CD4-positive, CD25-positive, alpha-beta regulatory T cell (primary cell): Measurements from ENCODE around the gene GINS1. TPM values are rescaled to one million over a fixed set of nuclear protein-coding genes. Genes with fewer than 3 reads are reported as not detected.
"Not testable (repeated sequence)": the region's sequence is repeated elsewhere in the genome, so short reads cannot be mapped to it uniquely, and the experiment has no call there.

ENCODE experiments used
- ATAC-seq, 2 donors: fragments of 150-1000 bp; cut with Tn5 transposase; one replicate each; pipeline ENCODE4 v1.10.0; 2021; ENCODE audit warnings: low read depth in 2 of 2, moderate number of reproducible peaks in 2 of 2, moderate library complexity in 1 of 2
- DNase-seq, 3 donors: peaks; one replicate each; pipeline versions ENCODE4 v3.0.0 to v3.0.0-alpha.2; 2012 to 2022; ENCODE audit warnings: mixed read lengths in 1 of 3
- H3K27ac ChIP-seq: one replicate; pipeline ENCODE4 v1.7.0; 2013; ENCODE audit warnings: mild to moderate bottlenecking, low read length; ENCODE audit not compliant: insufficient read depth, poor library complexity, severe bottlenecking
- H3K27me3 ChIP-seq: one replicate; pipeline ENCODE4 v1.7.0; 2013; ENCODE audit warnings: low read length; ENCODE audit not compliant: control insufficient read depth, insufficient read depth
- H3K36me3 ChIP-seq: one replicate; pipeline ENCODE4 v1.7.0; 2013; ENCODE audit warnings: mild to moderate bottlenecking, low read length, moderate library complexity; ENCODE audit not compliant: control insufficient read depth, insufficient read depth
- H3K4me1 ChIP-seq: 2 replicates; pipeline ENCODE4 v1.7.0; 2013; ENCODE audit warnings: mild to moderate bottlenecking, low read length; ENCODE audit not compliant: insufficient read depth, control insufficient read depth, poor library complexity, severe bottlenecking
- H3K4me3 ChIP-seq: one replicate; pipeline ENCODE4 v1.7.0; 2013; ENCODE audit warnings: low read depth, mild to moderate bottlenecking, low read length, moderate library complexity
- H3K9me3 ChIP-seq, 2 experiments: 1 replicate in 1 of 2; 2 replicates in 1 of 2; pipeline ENCODE4 v1.7.0; 2013; ENCODE audit warnings: low read length in 2 of 2, mild to moderate bottlenecking in 1 of 2, moderate library complexity in 1 of 2; ENCODE audit not compliant: control insufficient read depth in 2 of 2
- H3K27ac Mint-ChIP-seq, 3 donors: one replicate each; pipeline ENCODE4 v1.8.0; 2020 to 2022; ENCODE audit warnings: mild to moderate bottlenecking in 3 of 3, mixed read lengths in 3 of 3, moderate library complexity in 2 of 3
- H3K27me3 Mint-ChIP-seq: one replicate; pipeline ENCODE4 v1.8.0; 2022; ENCODE audit warnings: mild to moderate bottlenecking, mixed read lengths
- H3K36me3 Mint-ChIP-seq: one replicate; pipeline ENCODE4 v1.8.0; 2020; ENCODE audit warnings: mixed read lengths
- H3K4me1 Mint-ChIP-seq, 4 donors: one replicate each; pipeline ENCODE4 v1.8.0; 2020 to 2022; ENCODE audit warnings: mixed read lengths in 4 of 4, mild to moderate bottlenecking in 1 of 4
- H3K4me3 Mint-ChIP-seq, 4 donors: one replicate each; pipeline ENCODE4 v1.8.0; 2020 to 2022; ENCODE audit warnings: mild to moderate bottlenecking in 4 of 4, mixed read lengths in 4 of 4, moderate library complexity in 3 of 4
- H3K9me3 Mint-ChIP-seq, 7 donors: one replicate each; pipeline ENCODE4 v1.8.0; 2020 to 2022; ENCODE audit warnings: mixed read lengths in 7 of 7, mild to moderate bottlenecking in 3 of 7, moderate library complexity in 2 of 7
- polyA plus RNA-seq, 4 donors: library from polyadenylated mRNA; unstranded; fragments of 300-500 nt; fragmentation: Illumina TruSeq; gene quantifications; one replicate each; pipeline ENCODE4 v1.2.3, GENCODE V29; 2021
- total RNA-seq: library from RNA; stranded (reverse); gene quantifications from one replicate; pipeline ENCODE4 v1.2.3, GENCODE V29; 2022

The GINS1 gene
- total and polyA plus RNA-seq, 5 donors from 2014 or later: 0.54 to 1.8 (median 1.0) TPM

- H3K27me3 Mint-ChIP-seq: peaks cover 4% of the 10 kb centered on the region
- no peaks in the 10 kb centered on the region for H3K36me3 ChIP-seq
- H3K27ac ChIP-seq: no peak overlapping the region
- H3K27ac Mint-ChIP-seq: no peak overlapping the region
- H3K9me3 ChIP-seq: no peaks in the 10 kb centered on the region
- no peak overlapping the region for H3K4me3 Mint-ChIP-seq
- H3K36me3 Mint-ChIP-seq: no peaks in the 10 kb centered on the region
- H3K4me1 ChIP-seq: no peaks in the 10 kb centered on the region
- H3K4me3 ChIP-seq: no peak overlapping the region
- DNase-seq: no peak
- no peaks in the 10 kb centered on the region for H3K27me3 ChIP-seq
- ATAC-seq: no peak
- H3K4me1 Mint-ChIP-seq: peaks cover 0 to 6% (median 1%) of the 10 kb centered on the region in 4 donors
- no peaks in the 10 kb centered on the region for H3K9me3 Mint-ChIP-seq
Measured at GRCh38 chr20:25467441-25467840, 60.0 kb downstream of the GINS1 start.

- Histone ChIP-seq H3K27me3 (no peaks in the 10 kb centered on the region), H3K36me3 (no peaks in the 10 kb centered on the region), H3K27ac (no peak overlapping the region), H3K4me3 (no peak overlapping the region), H3K4me1 (no peaks in the 10 kb centered on the region), H3K9me3 (no peaks in the 10 kb centered on the region)
- ATAC-seq (no peak), DNase-seq (no peak)
- Mint-ChIP-seq H3K36me3 (no peaks in the 10 kb centered on the region), H3K4me1 (peaks cover 0 to 6% (median 1%) of the 10 kb centered on the region in 4 donors), H3K4me3 (no peak overlapping the region), H3K27me3 (peaks cover 4% of the 10 kb centered on the region), H3K27ac (no peak overlapping the region), H3K9me3 (no peaks in the 10 kb centered on the region)
Measured at GRCh38 chr20:25468126-25469075, 60.9 kb downstream of the GINS1 start.

GRCh38 chr20:25469558-25469957 lies 62.1 kb downstream of the GINS1 start:
- Mint-ChIP-seq H3K4me1 (peaks cover 0 to 6% (median 1%) of the 10 kb centered on the region in 4 donors), H3K9me3 (no peaks in the 10 kb centered on the region), H3K27ac (no peak overlapping the region), H3K4me3 (no peak overlapping the region), H3K36me3 (no peaks in the 10 kb centered on the region), H3K27me3 (peaks cover 4% of the 10 kb centered on the region)
- H3K27me3 ChIP-seq: no peaks in the 10 kb centered on the region
- H3K36me3 ChIP-seq: no peaks in the 10 kb centered on the region
- no peak overlapping the region for H3K27ac ChIP-seq
- no peak for DNase-seq
- no peak overlapping the region for H3K4me3 ChIP-seq
- no peaks in the 10 kb centered on the region for H3K9me3 ChIP-seq
- no peak for ATAC-seq
- H3K4me1 ChIP-seq: no peaks in the 10 kb centered on the region

GRCh38 chr20:25470045-25470444 lies 62.6 kb downstream of the GINS1 start:
- Histone ChIP-seq H3K27ac (no peak overlapping the region), H3K27me3 (no peaks in the 10 kb centered on the region), H3K36me3 (no peaks in the 10 kb centered on the region), H3K9me3 (no peaks in the 10 kb centered on the region), H3K4me3 (no peak overlapping the region), H3K4me1 (no peaks in the 10 kb centered on the region)
- peaks cover 4% of the 10 kb centered on the region for H3K27me3 Mint-ChIP-seq
- H3K4me3 Mint-ChIP-seq: no peak overlapping the region
- no peaks in the 10 kb centered on the region for H3K9me3 Mint-ChIP-seq
- ATAC-seq: peak in 1 of 2 donors; percentile 52
- no peak overlapping the region for H3K27ac Mint-ChIP-seq
- peaks cover 0 to 6% (median 1%) of the 10 kb centered on the region in 4 donors for H3K4me1 Mint-ChIP-seq
- peak in 2 of 3 donors; percentile 17 to 49 for DNase-seq
- H3K36me3 Mint-ChIP-seq: no peaks in the 10 kb centered on the region

GRCh38 chr20:25471020-25471419 lies 63.5 kb downstream of the GINS1 start:
- peaks cover 0 to 6% (median 1%) of the 10 kb centered on the region in 4 donors for H3K4me1 Mint-ChIP-seq
- ATAC-seq (no peak), DNase-seq (no peak)
- H3K36me3 ChIP-seq: no peaks in the 10 kb centered on the region
- H3K27me3 ChIP-seq: no peaks in the 10 kb centered on the region
- no peaks in the 10 kb centered on the region for H3K4me1 ChIP-seq
- no peak overlapping the region for H3K4me3 Mint-ChIP-seq
- H3K4me3 ChIP-seq: no peak overlapping the region
- no peaks in the 10 kb centered on the region for H3K9me3 Mint-ChIP-seq
- no peaks in the 10 kb centered on the region for H3K27me3 Mint-ChIP-seq
- H3K36me3 Mint-ChIP-seq: no peaks in the 10 kb centered on the region
- H3K27ac Mint-ChIP-seq: no peak overlapping the region
- no peaks in the 10 kb centered on the region for H3K9me3 ChIP-seq
- H3K27ac ChIP-seq: no peak overlapping the region

- not testable (repeated sequence) for H3K27ac ChIP-seq, H3K4me3 ChIP-seq, H3K4me1 Mint-ChIP-seq, H3K36me3 ChIP-seq, H3K4me1 ChIP-seq, H3K9me3 ChIP-seq, DNase-seq, H3K4me3 Mint-ChIP-seq, H3K9me3 Mint-ChIP-seq, H3K27me3 ChIP-seq, ATAC-seq, H3K36me3 Mint-ChIP-seq, H3K27ac Mint-ChIP-seq, H3K27me3 Mint-ChIP-seq
Measured at GRCh38 chr20:25473297-25473696, 65.8 kb downstream of the GINS1 start.

- Mint-ChIP-seq H3K4me3 (no peak overlapping the region), H3K27me3 (no peaks in the 10 kb centered on the region), H3K9me3 (no peaks in the 10 kb centered on the region), H3K4me1 (no peaks in the 10 kb centered on the region), H3K27ac (no peak overlapping the region), H3K36me3 (no peaks in the 10 kb centered on the region)
- ATAC-seq (no peak), DNase-seq (no peak)
- H3K9me3 ChIP-seq: no peaks in the 10 kb centered on the region
- no peaks in the 10 kb centered on the region for H3K27me3 ChIP-seq
- no peaks in the 10 kb centered on the region for H3K4me1 ChIP-seq
- no peak overlapping the region for H3K4me3 ChIP-seq
- H3K36me3 ChIP-seq: no peaks in the 10 kb centered on the region
- H3K27ac ChIP-seq: no peak overlapping the region
Measured at GRCh38 chr20:25476106-25477013, 68.9 kb downstream of the GINS1 start.
